ENCODE measurements around the gene MIPOL1.

The MIPOL1 gene

DNA sequence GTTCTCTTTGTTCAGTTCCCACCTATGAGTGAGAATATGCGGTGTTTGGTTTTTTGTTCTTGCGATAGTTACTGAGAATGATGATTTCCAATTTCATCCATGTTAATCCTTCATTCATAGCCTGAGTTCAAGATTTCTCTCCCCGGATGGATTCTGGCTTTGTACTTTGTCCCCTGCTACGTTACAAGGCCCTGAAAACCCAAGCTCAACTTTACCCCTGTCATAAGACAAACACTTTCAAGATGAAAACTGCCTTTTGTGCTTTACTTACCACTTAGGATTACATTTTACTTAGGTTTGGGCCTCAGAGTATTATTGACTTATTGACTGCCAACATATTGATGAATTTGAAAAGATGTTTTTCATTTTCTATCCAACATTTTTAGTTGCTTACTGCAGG, 361.0 kb downstream of the MIPOL1 start:
- DNase-seq = no peak

DNA sequence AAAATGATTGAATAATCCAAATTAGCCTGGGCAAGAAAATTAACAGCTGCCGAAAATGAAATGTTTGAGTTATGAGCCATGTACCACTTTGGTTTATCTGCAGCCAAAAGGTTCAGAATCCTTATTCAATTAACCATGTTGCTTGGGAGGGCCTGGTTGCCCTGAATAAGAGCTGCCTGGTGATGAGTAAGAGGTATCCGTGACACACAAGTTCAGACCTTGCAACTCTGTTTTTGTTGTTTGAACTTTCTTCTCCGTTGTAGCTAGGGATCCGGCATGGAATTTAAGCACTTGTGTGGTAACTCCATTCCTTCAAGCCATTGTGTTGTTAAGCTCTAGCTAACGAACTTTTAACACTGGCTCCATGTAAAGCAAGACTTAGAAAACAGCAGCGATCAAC, 361.6 kb downstream of the MIPOL1 start:
- DNase-seq = no peak

DNA sequence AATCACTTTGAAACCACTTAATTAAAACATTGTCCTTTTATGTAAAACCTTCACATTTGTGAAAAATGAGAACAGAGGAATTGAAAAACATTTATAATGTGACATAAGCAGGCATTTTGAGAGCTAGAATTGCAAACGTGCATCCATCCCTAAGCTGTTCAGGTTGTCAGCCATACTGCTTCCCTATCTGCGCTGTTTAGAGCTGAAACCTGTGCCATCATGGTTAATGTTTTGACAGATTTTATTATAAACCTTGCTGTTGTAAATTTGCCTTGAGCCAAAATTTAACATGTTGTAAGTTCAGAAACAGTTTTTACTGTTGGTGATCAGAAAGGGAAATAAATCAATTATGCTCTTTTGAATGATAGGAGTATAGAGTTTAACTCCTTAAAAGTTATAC, 365.5 kb downstream of the MIPOL1 start:
- no peak for DNase-seq

DNA sequence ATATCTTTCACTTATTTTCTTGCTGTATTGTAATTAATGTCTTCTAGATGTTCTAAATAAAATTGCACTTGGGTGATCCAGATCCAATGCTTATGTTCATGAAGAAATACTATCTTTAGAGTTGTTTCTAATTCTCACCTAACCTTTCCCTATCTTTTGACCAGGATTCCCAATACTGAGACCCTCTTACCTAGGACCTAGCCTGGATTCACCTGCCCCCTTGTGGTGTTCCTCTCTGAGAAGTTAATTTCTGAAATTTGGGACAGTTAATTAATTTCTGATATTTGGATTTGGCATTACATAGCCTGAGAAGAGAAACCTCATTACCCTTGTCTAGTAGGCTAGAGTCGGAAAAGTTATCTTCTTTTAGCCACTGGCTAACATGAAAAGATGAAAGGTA, 367.8 kb downstream of the MIPOL1 start:
- DNase-seq = no peak

DNA sequence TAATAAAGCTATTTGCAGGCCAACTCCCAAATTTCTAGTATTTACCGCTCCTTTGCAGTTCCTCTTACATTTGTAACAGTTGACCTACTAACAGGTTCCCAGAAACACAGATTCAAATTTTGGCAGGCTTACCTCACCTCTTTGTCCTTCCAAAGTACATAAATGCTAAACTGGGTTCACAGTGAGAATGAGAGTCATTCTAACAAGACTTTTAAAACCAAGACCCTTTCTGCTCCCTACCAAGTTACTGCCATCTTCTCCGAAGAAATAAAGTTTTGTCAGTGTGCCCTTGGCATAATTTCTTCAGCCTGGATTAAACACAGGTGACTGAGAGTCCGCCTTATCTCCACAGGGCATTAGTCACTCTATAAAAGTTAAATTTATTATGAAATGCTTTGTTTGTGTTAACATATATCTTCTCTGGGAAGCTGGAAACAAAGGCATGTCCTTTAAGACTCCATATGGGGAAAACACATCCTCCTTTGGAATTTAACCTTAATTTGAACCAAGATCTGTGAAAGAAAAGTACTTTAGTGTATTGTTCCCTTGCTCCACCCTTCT, 369.2 kb downstream of the MIPOL1 start:
- no peak for DNase-seq

DNA sequence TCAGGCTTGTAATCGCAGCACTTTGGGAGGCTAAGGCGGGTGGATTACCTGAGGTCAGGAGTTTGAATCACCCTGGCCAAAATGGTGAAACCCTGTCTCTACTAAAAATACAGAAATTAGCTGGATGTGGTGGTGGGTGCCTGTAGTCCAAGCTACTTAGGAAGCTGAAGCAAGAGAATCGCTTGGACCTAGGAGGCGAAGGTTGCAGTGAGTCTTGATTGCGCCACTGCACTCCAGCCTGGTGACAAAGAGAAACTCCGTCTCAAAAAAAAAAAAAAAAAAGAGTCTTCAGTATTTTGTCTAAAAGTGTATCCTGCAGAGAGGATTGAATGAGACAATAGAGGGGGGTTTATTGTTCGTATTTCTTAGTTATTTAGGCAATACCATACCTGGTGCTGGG, 372.0 kb downstream of the MIPOL1 start:
- DNase-seq = no peak

DNA sequence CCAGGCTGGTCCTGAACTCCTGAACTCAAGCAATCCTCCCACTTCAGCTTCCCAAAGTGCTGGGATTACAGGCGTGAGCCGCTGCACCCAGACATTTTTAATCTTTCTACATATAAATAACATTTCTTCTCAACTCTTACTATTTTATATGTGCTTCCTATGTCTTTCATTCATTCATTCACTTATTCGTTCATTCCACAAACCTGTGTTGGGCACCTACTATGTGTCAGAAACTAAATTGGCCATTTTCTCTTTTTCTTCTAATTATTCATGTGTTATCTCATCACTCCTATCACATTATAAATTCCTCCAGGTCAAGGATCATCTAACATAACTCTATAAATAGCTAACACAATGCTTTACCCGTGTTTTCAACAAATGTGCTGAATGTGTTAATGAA, 373.7 kb downstream of the MIPOL1 start:
- no peak for DNase-seq

DNA sequence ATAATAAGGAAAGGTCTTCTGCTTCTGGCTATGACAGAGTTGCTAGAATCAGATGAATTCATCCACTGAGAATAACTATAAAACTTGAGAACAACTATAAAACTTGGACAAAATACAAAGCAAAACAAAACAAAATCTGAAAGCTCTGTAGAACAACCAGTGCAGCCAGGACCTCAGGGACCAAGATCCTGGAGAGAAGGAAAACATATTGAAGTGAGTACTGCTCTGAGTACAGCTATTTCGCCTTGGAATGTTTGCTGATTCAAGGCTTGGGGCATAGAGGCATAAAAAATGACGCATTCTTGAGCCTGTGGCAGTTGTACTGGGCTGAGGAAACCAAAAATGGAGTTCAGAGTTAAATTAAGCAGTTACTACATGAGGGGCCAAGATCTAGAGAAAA, 375.6 kb downstream of the MIPOL1 start:
- DNase-seq = no peak

DNA sequence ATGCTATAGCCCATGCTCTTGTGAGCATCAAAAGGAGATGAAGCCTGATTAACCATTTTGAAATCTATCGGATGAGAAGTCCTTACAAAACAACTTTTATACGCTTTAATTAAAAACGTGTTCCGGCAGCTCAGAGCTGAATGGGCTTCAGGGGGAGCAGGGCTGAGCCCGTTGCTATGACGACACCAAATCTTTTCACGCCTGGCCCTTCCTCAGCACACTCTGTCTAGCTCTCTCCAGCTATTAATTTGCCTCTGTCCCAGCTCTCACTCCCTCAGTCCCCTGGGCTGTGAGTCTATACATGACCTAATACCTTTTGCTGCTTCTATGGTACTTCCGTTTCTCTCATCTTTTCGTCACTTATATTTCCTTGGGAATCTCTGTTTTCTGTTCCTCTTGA, 381.5 kb downstream of the MIPOL1 start:
- no peak for DNase-seq

DNA sequence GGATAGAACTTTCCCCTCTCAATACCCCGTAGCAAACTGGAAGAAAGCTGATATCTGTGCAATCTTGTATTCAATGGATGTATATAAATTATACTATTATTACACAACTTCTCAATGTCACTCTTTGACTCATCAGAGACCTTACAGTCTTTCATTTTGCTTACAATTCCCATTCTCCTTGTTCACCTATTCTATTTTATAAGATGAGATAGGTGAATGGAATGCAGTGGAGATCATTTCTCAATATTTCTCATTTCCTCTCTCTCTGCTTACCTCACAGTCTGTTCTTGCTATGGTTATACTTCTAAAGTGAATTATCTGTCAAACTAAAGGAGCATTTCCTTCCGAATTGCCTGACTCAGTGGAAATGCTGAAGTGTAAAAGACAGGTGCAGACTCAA, 382.4 kb downstream of the MIPOL1 start:
- no peak for DNase-seq

DNA sequence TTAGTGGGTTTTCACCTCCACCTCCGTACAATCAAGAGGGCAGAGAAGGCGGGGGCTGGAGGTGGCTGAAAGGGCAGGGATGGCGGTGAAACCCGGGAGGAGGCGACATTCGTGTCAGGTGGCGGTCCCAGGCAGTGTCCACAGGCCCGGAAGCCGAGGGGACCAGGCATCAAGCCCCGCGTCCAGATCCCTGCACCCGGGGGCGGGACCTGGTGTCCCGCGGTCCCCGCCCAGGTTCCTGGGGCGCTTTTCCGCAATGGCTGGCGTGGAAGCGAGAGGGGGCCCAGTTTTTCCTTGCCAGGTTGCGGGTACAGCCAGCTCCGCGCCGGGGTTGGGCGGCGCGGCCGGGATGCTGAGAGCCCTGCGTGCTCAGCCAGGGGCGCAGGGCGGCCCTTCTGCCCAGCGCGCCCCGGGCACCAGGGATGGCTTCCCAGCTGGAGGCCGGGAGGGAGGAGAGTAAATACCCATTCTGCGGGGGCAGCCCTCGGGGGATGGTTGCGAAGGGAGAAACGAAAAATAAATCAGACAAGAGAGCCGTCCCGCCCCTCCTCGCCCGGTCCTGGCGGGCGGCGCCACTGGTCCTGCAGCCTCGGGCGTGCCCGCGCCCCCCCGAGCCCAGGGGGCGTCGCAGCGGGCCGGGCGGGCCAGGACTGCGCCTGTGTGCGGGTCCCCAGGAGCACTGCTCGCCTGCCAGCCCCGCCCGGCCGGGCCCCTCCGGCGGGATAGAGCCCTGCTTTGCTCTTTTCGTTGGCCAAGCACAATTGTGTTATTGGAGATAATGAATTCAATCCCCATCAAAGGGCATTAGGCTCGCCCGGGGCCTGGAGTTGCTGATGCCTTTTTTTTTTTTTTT, 385.8 kb downstream of the MIPOL1 start:
- no peak for DNase-seq

DNA sequence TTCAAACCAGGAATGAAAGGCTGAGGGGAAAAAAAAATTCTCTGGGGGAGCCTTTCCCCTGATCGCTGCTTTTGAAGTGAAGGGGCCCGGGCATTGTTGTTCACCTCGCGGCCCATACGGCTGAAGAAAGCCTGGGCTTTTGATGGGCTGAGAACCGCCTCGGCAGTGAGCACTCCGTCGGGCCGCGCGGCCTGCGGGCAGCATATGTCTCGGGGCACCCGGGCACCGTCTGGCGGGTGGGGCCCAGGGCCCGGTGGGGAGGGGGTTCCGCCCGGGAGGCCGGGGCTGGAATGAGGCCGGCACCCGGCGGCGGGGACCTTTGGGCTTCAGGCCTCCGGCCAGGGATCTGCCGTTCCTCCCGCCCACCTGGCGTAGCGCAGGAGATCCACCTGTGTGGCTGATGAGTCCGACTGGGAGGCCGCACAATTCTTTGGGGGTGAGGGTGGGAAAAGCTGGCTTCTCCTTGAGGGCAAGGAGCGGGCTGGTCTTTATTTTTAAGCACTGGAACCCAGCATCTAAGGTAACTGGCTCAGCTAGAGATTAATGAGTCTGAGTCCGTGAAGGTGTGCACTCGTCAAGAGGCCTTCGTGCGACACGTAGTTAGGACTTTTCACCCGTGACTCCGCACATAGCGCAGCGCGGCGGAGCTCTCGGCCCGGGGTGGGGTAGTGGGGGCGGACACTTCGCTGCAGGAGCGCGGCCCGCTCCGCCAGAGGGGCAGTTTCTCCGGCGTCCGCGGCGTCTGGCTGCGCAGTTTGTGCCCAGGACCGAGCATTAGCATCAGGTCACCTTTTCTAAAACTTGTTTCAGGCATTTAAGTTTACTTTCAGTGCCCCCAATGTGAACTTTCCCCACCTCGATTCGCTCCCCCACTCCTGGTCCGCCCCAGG, 386.7 kb downstream of the MIPOL1 start:
- no peak for DNase-seq

DNA sequence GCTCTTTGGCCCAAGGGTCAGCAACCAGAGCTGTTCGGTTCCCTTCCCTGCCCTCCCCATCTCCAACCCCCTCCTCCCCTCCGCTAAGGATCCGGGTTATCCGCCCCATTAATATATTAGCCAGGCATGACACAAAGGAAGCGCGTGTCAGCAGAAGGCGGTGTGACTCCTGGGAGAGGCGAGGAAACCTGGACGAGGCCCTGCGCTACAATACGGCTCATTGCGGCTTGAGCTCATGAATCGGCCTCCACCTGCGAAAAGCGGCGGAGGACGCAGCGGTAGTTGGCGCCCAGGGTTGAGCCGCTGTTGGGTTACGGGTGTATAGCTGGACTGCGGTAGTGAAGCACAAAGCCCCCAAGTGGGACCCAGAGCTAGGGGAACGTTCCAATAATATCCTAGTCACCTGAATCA, 387.4 kb downstream of the MIPOL1 start:
- DNase-seq = no peak

DNA sequence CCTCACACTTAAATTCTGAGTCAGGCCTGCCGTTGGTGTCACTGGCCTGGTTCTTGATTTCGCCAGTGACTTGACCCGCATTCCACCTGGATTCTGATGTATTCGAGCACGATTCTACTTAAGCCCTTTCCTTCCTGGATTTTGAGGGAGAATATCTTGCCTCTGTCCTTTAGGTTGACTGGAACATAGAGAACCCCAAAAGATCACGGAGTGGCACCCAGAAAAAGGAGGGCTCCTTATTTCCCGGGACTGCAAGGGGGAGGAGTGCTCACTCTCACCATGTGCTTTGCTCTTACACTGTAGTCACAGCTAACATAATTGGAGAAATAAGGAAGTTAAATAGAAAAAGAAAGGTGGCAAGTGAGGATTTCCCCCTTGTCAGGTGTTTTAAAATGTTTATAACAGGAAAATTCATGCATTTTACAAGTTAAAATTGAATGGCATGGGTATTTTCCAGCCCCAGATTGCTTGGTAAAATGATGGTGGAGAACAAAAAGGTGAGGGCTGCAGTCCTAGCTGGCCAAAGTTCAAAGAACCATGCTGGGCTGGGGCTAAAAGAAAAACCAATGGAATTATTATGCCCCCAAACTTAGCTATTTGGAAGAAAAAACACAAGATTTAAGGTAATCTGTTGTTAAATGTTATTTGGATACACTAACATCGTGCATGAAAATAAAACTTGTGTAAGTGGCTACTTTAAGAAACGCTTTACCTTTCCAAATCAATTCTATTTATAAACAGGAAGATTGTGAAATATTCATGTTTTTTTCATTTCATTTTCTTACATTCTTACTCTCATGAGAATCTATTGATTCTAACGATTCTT, 388.4 kb downstream of the MIPOL1 start:
- no peak for DNase-seq

DNA sequence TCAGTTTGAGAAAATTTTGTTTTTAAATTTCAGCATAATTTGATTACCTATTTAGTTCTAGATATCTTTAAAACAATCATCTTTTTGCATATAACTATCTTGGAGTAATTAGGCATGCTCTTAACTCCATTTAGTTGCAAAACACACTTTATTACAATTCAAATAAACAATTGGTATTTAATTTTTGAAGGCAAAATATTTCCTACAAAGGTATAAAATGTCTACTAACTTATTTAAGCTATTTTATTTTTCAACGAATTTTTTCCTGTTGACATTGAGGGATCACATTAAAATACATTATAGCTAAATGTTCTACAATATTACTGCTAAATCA, 389.0 kb downstream of the MIPOL1 start:
- DNase-seq = no peak

DNA sequence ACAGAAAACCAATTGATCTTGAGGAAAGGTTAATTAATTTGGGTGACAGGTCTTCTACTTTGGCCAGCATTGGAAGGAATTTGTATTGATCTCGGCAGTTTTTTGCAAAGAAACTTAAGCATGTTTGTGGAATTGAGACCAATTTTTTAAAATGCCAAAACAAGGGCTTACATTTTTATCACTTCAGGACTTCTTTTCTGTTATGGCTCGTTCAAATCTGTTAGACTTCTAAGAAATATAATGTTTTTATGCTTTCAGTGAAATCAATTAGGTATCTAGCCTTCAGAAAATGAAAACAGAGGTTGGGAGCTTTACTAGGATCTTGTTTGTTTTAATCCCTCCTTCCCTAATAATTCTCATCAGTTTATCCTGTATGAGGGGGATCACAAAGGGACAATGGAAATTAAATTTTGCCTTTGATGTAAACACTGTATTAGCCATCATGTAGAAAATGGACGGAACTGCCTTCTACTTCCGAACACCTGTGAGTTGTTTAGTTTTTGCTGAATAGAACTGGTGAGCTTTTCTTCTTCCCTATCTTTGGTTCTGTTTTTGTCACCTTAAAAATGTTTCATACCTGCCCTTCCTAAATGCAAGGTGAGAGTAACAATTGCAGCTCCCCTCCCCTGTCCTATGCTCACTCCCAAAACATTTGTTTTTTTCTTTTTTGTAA, 389.5 kb downstream of the MIPOL1 start:
- no peak for DNase-seq

DNA sequence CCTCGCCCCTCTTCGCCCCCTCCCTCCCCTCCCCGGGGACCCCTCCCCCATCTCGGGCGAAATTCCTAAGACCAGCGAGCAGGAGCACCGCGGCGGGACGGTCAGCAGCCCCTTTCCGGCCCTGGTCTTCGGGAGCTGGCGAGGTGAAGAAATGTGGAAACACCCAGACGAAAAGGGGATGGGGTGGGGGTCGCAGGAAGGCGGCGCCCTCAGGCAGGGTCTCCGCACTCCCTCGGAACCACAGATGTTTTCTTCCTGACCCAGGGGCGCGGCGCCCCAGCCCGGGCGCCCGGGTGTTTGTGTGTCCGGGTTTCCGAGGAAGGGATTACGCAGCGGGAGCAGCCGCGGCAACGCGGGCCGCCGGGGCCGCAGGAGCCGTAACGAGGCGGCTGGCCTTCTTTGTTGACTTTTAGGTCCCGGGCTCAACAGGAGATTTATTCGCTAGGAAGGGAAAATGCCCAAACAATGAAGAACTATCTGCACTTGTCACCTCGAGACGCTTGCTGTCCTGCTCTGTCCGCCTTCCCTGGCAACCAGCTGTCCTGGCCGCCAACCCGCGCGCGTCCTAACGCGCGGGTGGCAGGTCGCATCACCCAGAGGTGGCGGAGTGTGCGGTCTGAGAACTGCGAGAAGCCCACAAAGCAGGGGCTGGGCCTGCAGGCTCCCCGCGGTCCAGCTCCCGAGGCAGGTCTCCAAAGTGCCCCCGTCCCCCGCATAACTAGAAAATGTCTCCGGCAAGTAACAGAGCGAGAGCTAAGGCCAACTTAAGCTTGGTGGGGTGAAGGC, 390.3 kb downstream of the MIPOL1 start:
- DNase-seq = no peak

DNA sequence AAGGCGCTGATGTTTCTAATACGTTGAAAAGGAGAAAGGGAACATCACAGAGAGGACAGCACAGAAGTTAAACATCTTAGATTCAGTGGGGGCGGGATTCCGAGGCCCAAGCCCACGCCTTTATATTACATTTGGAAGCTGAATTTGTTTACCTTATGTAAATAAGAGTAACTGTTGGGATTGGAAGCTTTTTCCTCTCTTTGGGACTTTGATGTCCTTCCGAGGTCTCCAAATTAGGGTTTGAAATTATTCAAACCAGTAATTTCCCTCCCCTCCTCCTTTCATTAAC, 390.9 kb downstream of the MIPOL1 start:
- DNase-seq = no peak

DNA sequence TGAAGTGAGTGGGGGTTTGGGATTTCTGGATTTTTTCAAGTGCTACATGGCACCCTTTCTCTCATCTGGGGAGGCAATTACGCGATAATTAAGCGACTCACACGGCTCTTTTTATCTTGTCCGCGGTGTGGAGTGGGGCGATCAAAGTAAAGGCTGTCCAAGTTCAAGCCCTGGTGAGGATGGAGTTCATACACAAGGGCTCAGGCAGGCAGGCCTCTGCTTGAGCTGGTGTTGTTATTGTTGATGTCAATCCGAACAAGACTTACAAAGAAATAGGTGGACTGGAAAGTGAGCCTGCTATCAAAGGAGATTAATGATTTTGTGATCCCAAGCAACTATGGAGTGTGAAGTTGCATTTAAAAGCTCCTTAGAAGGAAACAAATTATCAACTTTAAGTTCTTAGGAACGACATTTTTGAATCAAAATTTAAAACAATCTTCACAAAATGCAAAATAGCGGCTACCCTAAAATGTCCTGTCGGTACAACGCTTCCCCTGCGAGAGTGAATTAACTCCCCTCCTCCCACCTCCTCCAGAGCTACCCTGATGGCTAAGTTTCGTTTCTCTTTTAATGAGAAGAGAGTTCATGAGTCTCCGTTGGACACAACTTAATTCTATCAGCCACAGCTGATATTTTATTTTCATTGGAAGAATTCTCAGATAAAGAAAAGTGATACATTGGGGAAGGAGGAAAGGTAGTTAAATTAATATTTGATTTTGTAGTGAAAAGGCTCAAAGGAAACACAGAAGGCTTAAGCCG, 391.4 kb downstream of the MIPOL1 start:
- no peak for DNase-seq

DNA sequence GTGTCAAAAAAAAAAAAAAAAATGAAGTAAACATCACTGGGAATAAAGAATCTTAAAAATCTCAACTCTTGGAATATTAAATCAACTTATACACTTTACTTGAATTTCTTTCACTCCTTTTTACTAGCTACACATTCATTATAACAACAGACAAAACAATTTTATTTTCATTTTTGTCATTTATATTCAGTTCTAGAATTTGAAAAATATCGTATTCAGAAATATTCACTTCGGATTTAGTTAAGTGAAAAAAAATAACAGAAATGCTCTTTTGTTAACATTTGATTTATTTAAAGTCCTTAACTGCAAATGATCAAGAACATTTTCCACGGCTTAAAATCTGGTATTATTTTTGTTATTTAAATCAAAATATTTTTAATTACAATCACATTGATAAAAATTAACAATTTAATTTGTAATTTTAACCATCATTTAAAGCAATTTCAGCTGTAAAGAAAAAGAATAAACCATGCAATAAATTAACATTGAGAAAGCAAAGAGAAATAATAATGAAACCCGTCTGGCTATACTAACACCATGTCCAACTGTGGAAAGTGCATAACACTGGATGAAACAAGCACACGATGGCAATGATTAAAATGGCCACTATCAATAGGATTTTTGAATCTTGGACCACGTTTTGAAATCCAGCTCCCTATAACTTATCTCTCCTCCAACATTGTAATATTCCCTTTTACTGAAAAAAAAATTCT, 392.1 kb downstream of the MIPOL1 start:
- no peak for DNase-seq
